HG03064 (cell line): ENCODE data around the gene SCAPER.

Experiments
- ATAC-seq: cut with Tn5 transposase; IDR thresholded peaks from one replicate; pipeline ENCODE4 v1.9.1; 2021; ENCODE audit warnings: low read depth; ENCODE audit not compliant: unreplicated experiment

The SCAPER gene

DNA sequence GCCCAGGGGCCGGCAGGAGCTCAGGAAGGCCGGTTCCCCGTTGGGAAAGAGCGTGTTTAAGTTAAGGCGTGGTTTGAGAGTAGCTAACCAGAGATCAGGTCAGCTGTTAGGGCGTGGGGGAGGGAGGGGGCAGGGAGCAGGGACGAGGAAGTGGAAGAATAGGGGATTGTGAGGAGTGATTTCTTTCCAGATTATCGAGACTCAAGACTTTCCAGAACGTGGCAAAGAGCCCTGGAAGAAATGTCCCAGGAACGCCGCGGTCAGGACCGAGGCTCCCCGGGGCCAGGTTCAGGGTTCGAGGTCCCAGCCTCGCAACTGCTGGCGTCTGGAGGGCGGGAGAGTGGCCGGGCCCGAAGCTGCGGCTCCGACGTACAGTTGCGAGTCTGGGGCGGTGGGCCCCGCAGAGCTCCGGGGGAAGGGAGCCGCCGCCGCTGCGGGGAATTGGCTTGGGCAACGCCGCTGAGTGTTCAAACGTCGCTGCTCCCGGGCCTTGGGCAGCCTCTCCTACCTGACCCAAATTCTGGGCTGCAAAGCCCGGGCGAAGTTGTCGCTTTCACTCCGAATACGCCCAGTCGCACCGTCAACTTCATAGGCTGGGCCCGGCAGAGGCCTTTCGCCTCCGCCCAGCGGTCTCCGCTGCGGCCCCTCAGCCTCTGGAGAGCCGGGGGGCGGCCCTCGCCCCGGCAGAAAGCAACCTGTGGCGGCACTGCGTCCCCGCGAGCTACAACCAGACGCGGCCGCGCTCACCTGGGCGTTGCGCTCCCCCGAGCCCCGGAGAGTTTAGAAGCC is 559.1 kb downstream of the SCAPER start:
- no peak for ATAC-seq

DNA sequence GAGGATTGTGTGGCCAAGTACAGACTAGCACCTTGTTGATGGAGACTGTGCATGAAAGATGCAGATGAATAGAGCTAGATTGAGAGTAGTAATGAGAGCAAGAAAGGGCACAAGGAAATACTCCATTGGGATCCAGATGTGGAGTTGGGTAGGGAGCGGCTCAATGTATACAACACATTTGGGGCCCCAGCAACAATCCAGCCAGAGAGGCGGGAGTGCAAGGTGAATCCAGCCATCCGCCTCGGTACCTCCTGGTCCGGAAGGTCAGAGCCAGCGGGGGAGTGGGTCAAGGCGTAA is 559.6 kb downstream of the SCAPER start:
- ATAC-seq, result no peak

DNA sequence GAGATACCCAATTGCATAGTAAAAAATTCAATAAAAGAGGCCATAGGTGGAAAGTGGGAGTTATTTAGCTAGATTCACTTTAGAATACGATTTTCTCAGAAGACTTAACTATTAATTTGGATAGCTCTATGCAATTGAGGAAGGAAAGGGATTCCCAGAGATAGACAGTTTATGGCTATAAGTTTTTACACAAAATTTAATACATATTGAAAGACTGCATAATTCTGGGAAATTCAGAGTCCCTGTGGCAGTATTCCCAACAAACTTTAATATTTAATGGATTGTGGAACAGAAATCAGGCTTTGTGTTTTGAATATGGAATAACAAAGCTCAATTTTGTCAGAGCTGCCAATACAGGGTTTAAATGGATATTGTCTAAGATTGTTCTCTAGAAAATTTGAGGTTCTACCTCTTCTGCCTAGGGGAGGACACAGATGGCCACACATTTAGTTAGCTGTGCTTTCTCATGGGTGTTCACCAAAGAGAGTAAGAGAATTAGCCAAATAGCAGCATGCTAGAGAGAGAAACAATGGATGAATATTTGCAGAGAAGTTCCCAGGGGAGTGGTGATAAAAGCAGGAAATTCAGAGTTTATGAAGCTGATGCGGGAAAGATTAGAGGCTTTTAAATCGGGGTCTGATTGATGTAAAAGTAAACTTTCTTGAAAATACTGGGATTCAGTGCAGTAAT is 560.1 kb downstream of the SCAPER start:
- ATAC-seq, result no peak

DNA sequence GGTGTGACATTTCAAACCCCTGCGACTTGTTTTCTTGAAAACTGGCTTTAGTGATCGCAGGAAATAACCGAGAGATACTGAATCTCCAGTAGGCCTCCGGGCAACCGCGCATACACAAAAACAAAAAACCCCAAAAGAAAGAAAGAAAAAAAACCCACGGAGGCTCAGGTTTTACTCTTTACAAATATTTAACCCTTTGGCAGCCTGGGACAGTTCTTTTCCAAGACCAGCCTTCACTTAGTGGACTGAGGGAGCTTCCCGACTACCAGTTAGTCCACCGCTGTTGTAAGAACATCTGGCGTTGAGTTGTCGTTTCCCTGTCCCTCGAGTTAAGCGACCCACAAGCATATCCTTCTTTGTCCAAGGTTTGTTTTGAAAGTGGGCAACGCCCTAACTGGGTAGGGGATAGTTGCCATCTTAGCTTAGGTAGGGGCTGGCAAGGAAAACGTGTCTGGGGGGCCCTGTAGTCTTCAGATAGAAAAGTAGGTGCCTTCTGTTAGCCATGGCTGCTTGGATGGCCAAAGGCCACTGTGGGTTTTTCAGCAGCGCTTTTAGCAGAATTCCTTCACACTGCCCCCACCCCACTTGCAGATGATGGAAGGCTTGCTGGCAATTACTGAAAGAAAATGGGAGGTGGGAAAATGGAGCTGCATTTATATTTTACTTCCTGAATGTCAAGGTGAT is 561.7 kb downstream of the SCAPER start:
- ATAC-seq, result no peak

DNA sequence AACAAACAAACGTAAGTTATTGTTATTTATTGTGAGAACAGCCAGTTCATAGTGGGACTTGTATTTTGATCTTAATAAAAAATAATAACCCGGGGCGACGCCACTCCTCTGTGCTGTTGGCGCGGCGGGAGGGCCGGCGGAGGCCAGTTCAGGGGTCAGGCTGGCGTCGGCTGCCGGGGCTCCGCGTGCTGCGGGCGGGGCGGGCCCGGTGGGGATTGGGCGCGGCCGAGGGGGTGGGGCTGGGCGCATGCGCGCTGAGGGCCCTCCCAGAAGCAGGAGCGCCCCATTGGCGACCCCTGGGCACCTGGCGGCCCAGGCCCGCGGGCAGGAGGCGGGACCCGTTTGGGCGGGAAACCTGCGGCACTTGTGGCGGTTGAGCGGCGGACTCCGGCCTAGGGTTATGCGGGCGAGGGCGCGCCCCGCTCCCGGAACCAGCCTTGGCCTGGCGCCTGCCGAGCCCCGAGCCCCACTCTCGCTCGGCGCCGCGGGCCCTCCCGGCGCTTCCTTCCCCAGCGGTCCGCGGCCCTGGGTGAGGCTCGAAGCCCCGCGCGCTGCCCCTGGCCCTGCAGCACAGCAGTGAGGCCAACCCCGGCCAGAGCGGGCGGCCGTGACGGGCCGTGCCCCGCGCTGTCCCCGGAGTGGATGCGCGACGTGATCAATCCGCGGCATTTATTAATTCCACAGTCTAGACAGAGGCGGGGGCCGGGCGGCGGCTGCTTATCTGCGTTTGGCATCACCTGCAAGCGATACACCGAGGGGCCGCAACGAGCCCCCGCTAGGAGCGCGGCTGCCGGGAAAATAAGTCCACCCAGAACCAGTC is 562.5 kb downstream of the SCAPER start:
- no peak for ATAC-seq

GRCh38 chr15:76342058-76342381 is 563.1 kb downstream of the SCAPER start:
- ATAC-seq, result no peak

DNA sequence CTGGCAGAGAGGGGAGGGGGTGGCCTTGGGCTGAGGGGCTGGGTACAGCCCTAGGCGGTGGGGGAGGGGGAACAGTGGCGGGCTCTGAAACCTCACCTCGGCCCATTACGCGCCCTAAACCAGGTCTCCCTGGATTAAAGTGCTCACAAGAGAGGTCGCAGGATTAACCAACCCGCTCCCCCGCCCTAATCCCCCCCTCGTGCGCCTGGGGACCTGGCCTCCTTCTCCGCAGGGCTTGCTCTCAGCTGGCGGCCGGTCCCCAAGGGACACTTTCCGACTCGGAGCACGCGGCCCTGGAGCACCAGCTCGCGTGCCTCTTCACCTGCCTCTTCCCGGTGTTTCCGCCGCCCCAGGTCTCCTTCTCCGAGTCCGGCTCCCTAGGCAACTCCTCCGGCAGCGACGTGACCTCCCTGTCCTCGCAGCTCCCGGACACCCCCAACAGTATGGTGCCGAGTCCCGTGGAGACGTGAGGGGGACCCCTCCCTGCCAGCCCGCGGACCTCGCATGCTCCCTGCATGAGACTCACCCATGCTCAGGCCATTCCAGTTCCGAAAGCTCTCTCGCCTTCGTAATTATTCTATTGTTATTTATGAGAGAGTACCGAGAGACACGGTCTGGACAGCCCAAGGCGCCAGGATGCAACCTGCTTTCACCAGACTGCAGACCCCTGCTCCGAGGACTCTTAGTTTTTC is 563.6 kb downstream of the SCAPER start:
- no peak for ATAC-seq

DNA sequence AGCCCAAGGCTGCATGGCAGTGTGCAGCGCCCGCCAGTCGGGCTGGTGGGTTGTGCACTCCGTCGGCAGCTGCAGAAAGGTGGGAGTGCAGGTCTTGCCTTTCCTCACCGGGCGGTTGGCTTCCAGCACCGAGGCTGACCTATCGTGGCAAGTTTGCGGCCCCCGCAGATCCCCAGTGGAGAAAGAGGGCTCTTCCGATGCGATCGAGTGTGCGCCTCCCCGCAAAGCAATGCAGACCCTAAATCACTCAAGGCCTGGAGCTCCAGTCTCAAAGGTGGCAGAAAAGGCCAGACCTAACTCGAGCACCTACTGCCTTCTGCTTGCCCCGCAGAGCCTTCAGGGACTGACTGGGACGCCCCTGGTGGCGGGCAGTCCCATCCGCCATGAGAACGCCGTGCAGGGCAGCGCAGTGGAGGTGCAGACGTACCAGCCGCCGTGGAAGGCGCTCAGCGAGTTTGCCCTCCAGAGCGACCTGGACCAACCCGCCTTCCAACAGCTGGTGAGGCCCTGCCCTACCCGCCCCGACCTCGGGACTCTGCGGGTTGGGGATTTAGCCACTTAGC is 564.3 kb downstream of the SCAPER start:
- no peak for ATAC-seq

GRCh38 chr15:76340198-76340802 is 564.8 kb downstream of the SCAPER start:
- no peak for ATAC-seq

GRCh38 chr15:76339305-76340197 is 565.6 kb downstream of the SCAPER start:
- no peak for ATAC-seq

GRCh38 chr15:76338486-76339304 is 566.4 kb downstream of the SCAPER start:
- no peak for ATAC-seq

DNA sequence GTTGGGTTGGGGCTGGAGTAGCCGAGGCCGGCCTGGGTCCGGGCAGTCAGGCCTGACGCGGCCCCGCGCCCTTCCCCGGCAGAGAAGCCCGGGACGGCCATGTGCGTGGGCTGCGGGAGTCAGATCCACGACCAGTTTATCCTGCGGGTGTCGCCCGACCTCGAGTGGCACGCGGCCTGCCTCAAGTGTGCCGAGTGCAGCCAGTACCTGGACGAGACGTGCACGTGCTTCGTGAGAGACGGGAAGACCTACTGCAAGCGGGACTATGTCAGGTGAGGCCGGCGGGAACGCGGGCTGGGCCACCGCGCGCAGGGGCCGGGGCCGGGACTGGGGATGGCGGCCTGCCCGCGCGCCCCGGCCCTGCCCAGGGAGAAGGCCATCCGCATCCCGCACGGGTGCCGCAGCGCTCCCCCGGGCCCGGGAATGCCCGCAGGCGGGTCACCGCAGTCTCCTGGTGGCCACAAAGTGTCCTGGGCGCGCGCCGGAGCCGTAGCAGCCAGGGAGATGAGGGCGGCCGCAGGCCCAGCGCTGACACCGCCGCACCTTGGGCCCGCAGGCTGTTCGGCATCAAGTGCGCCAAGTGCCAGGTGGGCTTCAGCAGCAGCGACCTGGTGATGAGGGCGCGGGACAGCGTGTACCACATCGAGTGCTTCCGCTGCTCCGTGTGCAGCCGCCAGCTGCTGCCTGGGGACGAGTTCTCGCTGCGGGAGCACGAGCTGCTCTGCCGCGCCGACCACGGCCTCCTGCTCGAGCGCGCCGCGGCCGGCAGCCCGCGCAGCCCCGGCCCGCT is 567.2 kb downstream of the SCAPER start:
- ATAC-seq, result no peak

GRCh38 chr15:76337059-76337695 is 568.0 kb downstream of the SCAPER start:
- ATAC-seq, result no peak

DNA sequence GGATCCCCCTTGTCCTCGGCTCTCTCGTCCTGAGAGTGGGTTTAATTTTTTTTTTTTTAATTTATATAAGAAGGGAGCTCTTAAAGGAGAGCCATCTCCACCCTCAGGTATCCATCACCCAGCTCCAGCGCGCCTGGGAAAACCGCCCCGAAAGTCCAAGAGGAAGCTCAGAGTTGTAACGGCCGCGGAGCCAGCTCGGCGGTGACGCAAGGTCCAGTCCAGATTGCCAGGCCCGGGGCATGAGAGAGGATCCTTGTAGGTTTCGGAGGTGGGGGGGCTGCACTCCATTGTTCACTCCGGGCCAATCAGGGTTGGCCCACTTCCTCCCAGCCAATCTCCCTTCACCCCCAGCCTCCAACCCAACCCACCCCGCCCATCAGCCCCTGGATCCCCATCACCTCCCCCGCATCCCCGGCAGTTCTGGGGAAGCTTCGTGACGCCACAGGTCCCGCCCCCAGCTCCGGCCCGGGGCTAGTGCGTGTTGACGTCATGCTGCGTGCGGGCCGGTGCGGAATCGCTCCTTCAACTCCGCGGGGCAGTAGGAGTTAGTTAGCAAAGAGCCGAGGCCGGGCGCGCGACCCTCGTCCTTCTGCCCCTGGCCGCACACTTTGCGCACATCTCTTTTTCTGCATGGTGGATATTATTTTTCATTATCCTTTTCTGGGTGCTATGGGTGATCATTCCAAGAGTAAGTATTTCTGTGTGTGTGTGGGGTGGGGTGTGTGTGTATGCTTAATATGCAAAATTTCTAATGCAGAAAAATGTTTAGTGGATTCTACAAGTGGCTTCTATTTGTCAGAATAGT is 568.7 kb downstream of the SCAPER start, which contains the start of gene ISL2:
ISL2 (plus strand) TSS at position 520 of the 805 bp plus-strand sequence; CDS start at position 631, 111 bp downstream.
- no peak for ATAC-seq

- ATAC-seq, result no peak
Observed at GRCh38 chr15:76335307-76336253, 569.6 kb downstream of the SCAPER start.
